HG03432 (cell line): ENCODE measurements around the gene CARS1.

ENCODE experiments used
- ATAC-seq: cut with Tn5 transposase; IDR thresholded peaks from one replicate; pipeline ENCODE4 v1.9.1; 2021; ENCODE audit warnings: mild to moderate bottlenecking, moderate library complexity; ENCODE audit not compliant: unreplicated experiment

Gene CARS1

DNA sequence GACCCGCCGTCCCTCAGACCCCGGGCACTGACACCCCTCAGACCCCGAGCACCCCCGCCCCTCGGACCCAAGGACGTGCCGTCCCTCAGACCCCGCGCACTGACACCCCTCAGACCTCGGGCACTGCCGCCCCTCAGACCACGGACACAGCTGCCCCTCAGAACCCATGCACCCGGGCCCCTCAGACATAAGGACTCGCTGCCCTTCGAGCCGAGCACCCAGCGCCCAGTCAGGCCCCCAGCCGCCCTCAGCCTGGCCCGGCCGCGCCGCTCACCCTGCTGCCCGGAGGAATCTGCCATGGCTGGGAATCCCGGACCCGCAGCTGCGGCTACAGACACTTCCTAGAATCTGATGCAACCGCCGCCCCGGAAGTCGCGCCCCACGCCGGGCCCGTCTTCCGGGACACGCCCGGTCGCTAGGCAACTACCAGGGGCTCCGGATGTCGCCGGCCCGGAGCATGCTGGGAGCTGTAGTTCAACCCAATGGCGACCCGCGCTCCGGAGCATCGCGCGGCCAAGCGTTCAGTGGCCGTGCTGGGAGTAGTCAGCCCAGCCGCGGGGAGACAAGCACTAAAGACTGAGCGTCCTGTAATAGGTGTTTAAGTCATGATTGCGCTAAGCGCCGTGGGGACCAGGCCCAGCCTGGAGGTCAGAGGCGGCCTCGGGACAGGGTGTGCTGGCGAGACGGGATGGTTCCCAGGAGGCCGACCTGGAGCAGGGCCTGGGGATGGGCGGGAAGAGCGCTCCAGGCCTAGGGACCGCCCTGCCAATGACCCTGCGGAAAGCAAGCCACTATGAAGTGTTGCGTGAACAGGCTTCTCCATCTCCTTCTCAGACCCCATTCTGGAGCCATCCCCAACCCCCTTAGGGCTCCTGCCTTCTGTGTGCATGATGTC lies at the start of gene CARS1:
TSS of gene CARS1 (minus strand) at position 355 of the 895 bp plus-strand sequence. CDS start at position 299, 56 bp downstream.
- peak; percentile 99 for ATAC-seq

DNA sequence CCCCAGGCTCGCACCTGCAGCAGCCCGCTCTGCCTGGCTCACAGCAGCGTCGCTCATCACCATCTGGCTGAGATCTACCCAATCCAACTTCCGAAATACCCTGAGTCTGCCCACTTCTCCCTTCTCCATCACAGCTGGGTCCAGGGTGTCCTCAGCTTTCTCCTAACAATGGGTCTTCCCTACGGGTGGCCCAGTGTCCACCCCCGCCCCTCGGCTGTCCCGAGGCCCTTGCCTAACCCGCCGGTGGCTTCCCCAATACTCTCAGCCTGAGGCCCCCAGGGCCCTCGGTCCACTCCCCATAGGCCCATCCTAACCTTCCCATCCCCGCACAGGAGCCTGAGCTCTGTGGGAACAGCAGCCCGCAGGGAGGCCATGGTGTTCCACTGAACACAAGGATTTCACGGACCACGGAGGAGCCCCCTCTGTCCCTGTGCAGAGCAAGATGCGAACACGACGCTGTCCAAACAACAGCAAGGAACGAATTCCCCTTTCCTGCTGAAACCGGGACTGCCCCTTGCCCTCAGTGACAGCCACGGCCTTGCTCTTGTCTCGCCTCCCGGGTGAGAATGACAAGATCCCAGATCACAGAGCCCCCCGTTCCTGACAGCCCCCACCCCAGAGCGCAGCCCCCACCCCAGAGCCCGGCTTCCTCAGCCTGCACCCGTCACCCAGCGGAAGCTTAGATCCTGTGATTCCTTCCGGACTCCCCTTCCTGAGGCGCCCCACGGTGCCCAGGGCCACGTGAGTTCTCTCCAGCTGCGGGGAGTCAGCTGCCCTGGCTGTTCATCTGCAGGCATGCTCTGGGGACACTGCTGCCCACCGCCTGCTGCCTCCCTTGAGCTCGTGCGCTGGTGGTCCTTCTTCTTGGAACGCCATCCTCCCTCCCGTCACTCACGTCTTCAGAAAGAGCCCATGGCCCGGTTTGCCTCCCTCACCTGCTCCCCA lies 48.8 kb upstream of the CARS1 start:
- ATAC-seq = no peak

- no peak for ATAC-seq
Measured at GRCh38 chr11:3104961-3105790, 48.0 kb upstream of the CARS1 start.

GRCh38 chr11:3104051-3104714 lies 47.0 kb upstream of the CARS1 start:
- no peak for ATAC-seq

DNA sequence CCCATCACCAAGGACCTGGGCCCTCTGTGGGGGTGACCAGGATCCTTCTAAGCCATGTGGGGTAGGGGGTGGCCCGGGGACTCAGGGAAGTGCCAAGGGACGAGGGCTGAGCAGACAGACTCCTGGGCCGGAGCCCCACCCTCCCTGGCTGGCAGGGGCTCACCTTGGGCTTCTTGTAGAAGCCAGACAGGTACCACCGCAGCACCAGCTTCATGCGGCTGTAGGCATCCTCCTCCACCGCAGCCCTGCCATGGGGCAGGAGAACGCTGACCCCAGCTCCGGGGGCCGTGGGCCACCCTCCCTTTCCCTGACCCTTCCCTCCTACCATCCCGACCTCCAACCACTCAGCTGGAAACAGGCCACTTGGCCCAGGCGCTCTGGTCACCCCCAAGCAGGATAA lies 45.9 kb upstream of the CARS1 start:
- ATAC-seq = no peak

DNA sequence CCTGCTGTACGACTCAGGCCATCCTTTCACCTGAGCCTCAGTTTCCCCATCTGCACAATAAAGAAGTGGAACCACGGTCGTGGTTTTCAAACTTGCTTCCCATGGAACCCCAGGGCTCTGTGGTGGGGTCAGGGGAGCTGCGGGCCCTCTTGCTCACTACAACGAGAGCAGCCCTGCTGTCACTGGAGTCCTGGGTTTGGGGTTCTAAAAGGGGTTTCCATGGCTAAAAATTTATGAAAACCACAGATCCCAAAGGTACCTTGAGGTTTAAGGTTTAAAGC lies 45.4 kb upstream of the CARS1 start:
- no peak for ATAC-seq

- no peak for ATAC-seq
Measured at GRCh38 chr11:3101921-3102640, 44.9 kb upstream of the CARS1 start.

DNA sequence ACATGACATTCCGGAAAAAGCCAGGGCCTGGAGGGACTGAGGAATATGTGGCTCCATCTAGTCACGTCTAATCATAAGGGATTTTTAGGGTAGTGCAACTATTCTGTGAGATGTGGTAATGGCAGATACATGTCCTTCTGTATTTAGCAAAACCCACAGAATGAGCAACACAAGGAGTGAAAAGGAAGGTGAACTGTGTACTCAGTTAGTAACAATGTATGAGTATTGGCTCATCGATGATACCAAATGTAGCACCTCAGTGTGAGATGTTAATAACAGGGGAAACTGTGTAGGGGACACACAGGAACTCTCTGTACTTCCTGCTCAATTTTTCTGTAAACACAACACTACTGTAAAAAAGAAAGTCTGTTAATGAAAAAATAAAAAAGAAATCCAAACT lies 42.0 kb upstream of the CARS1 start:
- ATAC-seq = no peak

- no peak for ATAC-seq
Measured at GRCh38 chr11:3096909-3097530, 39.8 kb upstream of the CARS1 start.

DNA sequence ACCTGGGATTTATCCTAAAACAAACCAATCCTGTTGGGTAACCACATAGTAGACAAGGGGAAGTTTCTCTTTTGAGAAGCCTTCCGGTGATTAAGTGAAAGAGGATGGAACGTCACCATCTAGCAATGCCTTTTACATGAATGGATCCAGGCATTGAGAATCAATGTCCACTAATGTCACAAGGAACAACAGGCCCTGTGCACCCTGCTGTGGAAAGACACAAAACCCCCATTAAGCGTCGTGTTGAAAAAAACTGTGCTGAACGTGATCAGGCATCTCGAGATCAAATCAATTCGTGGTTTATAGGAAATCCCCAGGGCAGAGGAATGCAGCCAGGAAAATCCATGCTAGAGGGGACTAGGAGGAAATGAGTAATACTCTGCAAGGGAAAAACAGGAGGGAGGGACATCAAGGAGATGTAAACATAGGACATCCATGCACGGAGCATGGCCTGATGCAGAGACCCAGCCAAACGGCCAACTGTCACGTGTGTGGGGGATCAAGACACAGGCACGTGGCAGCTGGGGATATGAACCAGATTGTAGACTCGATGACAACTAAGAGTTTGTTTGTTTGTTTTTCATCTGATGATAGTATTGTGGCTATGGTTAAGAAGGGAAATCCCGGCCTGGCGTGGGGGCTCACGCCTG lies 38.6 kb upstream of the CARS1 start:
- ATAC-seq = no peak

- ATAC-seq = no peak
Measured at GRCh38 chr11:3094223-3094824, 37.1 kb upstream of the CARS1 start.

GRCh38 chr11:3093281-3094191 lies 36.3 kb upstream of the CARS1 start:
- ATAC-seq = no peak

DNA sequence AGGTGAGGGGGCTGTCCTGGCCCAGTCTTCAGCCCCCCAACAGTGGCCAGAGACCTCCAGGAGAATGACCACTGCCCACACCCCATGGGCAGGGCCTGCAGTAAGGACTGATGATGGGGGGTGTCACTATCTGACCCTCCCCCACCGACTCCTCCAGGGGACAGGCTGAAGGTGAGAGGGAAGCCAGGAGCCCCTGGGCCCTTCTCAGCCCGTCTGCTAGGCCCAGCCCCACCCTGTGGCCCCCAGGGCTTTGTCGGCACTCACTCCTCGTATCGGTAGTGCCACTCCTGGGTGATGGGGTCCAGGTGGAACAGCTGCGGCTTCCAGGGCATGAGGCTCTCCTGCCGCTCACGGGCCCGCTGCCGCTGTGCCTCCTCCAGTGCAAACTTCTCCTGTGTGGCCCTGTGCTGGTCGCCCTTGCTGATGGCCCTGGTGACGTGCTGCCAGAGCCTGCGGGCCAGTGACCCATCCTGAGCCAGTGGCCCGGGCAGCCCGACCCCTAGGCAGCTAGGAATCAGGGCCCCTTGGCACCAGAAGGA lies 35.4 kb upstream of the CARS1 start:
- ATAC-seq = no peak

DNA sequence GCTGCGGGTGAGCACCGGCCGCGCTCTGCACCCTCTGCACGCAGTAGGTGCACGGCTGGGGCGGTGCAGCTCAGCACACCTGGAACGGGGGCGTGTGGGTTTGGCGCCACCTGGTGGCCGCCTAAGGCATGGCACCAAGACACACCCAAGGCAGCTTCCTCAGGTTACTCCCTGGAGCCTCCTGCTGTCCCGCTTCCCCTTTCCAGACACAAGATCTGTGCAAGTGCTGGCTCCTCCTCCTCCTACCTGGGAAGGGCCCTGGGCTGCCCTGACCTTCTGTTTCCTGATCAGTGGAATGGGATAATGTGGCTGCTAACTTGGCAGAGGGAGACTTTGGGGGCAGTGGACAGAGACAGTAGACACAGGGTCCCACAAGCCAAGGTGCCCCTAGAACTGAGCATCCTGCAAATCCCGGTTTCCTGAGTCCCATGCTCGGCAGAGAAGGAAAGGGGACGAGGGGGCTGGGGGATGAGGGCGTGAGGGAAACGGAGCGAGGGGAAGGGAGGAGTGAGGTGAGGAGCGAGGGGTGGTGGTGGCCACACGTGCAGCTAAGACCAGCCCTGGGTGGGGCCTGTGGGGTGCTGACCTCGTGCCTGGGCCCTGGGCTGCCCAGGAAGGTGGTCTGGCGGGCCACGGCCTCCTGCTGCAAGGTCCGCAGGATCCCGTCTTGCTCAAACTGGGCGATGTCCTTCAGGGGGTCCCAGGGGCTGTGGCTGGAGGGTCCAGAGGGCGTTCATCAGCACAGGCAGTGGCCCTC lies 34.8 kb upstream of the CARS1 start:
- peak; percentile 61 for ATAC-seq

DNA sequence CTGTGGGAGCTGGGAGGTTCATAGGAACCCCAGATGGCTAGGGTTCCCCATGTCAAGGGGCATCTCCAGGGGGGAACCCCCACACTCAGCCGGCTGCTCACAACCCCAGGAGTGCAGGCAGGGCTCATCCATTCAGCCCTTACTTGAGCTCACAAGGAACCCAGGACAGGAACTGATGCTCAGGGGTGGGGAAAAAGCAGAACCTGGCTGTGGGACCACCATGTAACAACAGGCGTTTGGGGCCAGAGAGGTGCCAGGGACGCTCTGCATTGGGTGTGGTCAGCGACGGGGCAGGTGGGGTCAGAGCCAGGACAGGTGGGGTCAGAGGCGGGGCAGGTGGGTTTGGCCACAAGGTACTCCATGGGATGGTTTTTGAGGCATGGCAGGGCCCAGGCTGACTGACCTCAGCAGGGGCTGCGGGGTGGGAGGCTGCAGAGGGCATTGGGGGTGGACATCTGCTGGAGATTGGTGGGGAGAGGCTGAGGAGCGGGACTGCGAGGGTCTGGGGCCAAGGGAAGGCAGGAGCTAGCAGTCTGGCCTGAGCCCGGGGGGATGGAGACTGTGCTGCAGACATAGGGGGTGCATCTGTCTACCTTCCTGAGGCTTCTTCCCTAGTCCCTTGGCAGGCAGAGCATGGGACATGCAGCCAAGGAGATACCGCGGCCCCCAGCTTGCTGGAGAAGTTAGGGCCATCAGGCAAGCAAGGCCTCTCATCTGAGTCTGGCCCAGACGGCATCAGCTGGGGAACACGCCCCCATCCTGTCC lies 34.0 kb upstream of the CARS1 start:
- ATAC-seq = no peak
